Measurements from ENCODE around the gene LPCAT1. TPM values are rescaled to one million over a fixed set of nuclear protein-coding genes. Genes with fewer than 3 reads are reported as not detected.

The LPCAT1 gene
- total RNA-seq, 2 donors from 2014 or later, result 53.9 to 54.6 TPM

DNA sequence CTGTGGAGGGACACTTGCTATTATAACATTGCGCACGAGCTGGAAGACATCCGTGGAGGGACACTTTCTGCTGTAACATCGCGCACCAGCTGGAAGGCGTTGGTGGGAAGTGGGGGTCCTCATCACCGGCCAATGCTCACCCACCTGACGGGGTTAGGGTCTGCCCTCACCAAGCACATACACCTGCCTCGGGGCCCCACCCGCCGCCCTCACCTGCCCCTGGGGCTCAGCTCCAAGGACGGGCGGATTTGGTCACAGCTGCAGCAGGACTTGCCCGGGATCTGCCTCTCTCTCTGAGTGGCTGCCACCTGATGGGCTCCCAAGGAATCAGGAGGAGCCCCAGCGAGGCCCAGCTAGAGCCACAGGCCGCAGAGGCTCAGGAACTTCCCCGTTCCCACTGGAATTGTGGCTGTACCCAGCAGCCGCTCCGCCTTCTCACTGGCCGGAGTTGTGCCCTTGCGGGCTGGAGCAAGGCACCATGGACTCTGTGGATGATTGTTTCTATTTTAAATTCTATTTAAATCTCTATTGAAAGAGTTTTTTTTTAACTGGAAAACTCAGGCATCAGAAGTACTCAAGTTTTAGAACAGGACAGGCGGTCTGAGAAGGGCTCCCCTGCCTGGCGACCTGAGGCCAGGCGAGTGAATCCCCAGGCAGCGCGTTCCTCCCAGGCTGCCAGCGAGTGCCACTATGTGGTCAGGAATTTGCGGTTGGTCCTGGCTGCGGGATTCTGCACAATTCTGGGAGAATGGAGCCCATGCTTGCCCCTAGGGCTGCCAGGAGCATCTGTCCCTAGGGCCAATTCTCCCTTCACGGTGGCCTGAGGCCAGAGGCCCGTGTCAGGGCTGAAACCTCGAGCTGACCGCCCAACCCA lies 39.7 kb downstream of the LPCAT1 start:
- TF ChIP-seq, protein P1, sequence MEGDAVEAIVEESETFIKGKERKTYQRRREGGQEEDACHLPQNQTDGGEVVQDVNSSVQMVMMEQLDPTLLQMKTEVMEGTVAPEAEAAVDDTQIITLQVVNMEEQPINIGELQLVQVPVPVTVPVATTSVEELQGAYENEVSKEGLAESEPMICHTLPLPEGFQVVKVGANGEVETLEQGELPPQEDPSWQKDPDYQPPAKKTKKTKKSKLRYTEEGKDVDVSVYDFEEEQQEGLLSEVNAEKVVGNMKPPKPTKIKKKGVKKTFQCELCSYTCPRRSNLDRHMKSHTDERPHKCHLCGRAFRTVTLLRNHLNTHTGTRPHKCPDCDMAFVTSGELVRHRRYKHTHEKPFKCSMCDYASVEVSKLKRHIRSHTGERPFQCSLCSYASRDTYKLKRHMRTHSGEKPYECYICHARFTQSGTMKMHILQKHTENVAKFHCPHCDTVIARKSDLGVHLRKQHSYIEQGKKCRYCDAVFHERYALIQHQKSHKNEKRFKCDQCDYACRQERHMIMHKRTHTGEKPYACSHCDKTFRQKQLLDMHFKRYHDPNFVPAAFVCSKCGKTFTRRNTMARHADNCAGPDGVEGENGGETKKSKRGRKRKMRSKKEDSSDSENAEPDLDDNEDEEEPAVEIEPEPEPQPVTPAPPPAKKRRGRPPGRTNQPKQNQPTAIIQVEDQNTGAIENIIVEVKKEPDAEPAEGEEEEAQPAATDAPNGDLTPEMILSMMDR (IDR thresholded peaks at IDR 0.05), result no peak
- no peak for ATAC-seq (ENCODE audit: insufficient number of reproducible peaks, low FRiP score, low read depth)
- Histone ChIP-seq H3K4me3 (no peak overlapping the region), H3K27me3 (replicated peaks; ENCODE audit: insufficient read depth) (no peaks in the 10 kb centered on the region), H3K4me1 (ENCODE audit: control insufficient read depth in 1 of 2, low read depth in 2 of 2) (no peaks in the 10 kb centered on the region), H3K9me3 (no peaks in the 10 kb centered on the region), H3K36me3 (peaks cover 19% of the 10 kb centered on the region), H3K27ac (no peak overlapping the region)
- no peak for DNase-seq (ENCODE audit: low spot score)

DNA sequence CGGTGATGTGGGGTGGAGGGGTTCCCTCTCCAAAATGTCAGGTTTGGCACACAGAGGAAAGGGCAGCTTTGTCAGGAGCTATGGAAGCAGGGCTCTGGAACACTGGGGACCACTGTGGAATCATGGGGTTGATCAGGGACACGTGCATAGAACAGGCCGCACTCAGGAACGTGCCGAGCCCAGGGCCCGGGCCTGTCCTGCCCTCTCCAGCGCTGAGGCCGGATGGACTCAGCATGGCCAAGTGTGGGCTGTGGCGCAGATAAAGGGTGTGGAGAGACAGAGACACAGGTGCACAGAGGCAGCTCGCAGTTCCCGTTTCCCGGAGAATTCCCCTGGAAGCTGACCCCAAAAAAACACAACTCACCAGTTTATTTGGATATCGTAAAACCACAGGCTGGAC lies 40.7 kb downstream of the LPCAT1 start:
- Histone ChIP-seq H3K36me3 (peaks cover 19% of the 10 kb centered on the region), H3K4me3 (no peak overlapping the region), H3K27me3 (replicated peaks; ENCODE audit: insufficient read depth) (no peaks in the 10 kb centered on the region), H3K9me3 (no peaks in the 10 kb centered on the region), H3K4me1 (ENCODE audit: control insufficient read depth in 1 of 2, low read depth in 2 of 2) (no peaks in the 10 kb centered on the region), H3K27ac (no peak overlapping the region)
- no peak for DNase-seq (ENCODE audit: low spot score)
- ATAC-seq (ENCODE audit: insufficient number of reproducible peaks, low FRiP score, low read depth), result no peak
- TF ChIP-seq, protein P1 (IDR thresholded peaks at IDR 0.05), result no peak

DNA sequence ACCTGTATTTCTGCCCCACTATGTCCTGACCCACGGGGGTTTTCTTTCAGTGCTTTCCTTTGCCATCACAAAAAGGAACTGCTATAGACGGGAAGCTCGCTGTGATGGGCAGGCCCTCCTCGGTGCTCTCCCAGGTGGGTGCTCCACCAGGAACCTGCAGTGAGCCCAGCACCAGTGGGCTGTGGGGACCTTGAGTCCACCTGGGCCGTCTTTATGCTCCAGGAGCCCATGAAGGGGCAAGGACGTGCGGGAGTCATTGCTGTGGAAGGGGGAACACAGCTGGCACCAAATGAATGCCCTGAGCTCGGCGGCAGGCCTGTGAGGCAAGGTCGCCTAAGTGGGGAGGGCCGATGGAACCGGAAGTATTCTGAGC lies 41.8 kb downstream of the LPCAT1 start:
- DNase-seq (ENCODE audit: low spot score) (no peak), ATAC-seq (ENCODE audit: insufficient number of reproducible peaks, low FRiP score, low read depth) (no peak)
- Histone ChIP-seq H3K4me1 (ENCODE audit: control insufficient read depth in 1 of 2, low read depth in 2 of 2) (no peaks in the 10 kb centered on the region), H3K27me3 (replicated peaks; ENCODE audit: insufficient read depth) (no peaks in the 10 kb centered on the region), H3K4me3 (no peak overlapping the region), H3K27ac (no peak overlapping the region), H3K36me3 (peaks cover 14% of the 10 kb centered on the region), H3K9me3 (no peaks in the 10 kb centered on the region)
- TF ChIP-seq, protein P1 (IDR thresholded peaks at IDR 0.05), result no peak

DNA sequence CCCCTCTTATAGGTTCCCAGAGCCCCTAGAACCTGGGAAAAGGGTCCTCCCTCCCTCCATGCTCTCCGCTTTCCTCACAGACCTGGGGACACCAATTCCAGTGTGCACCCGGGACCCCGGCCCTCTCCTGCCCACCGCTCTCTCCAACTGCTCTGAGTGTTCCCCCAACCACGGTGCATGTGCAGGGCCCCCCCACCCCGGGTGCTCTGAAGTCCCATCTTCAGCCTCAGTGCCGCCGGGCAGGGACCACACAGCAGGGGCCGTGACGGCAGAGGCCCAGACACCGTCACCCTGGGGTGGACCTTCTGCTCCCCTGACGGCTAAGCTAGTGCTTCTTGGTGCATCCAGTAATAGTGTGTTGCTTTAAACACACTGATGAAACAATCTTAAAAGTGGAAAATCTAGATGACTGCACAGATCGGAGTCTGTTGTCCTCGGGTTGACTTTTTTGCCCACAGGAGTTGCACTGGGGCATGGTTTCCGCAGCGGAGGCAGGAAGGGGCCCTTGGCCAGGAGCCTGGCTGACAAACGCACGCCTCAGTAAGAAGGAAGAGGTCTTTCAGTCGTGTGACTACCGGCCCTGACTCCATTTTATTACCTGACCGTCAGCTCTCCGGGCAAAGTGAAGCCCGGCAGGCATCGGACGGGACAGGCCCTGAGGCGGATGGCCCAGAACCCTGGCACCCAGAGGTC lies 42.3 kb downstream of the LPCAT1 start:
- ATAC-seq (ENCODE audit: insufficient number of reproducible peaks, low FRiP score, low read depth), result no peak
- Histone ChIP-seq H3K4me1 (ENCODE audit: control insufficient read depth in 1 of 2, low read depth in 2 of 2) (no peaks in the 10 kb centered on the region), H3K27ac (no peak overlapping the region), H3K36me3 (peaks cover 17% of the 10 kb centered on the region), H3K9me3 (no peaks in the 10 kb centered on the region), H3K4me3 (no peak overlapping the region), H3K27me3 (replicated peaks; ENCODE audit: insufficient read depth) (no peaks in the 10 kb centered on the region)
- TF ChIP-seq, protein P1 (IDR thresholded peaks at IDR 0.05), result no peak
- DNase-seq (ENCODE audit: low spot score), result no peak

DNA sequence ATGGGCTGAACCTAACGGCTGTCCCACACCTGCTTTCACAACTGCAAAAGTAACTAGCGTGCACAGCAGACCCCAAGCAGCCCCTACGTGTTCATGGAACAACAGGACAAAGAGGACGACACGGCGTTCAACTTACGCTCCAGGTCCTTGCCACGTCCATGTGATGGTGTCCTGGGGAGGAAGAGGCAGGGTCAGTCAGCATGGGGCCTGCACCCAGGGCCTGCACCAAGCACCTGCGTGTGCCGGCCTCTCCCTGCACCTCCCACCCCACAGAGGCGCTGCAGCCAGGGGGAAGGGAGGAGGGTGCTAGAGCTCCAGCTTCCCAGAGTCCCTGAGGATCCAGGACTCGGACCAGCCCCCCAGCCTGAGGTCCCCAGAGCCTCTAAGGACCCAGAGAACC lies 43.0 kb downstream of the LPCAT1 start:
- Histone ChIP-seq H3K27ac (no peak overlapping the region), H3K27me3 (replicated peaks; ENCODE audit: insufficient read depth) (no peaks in the 10 kb centered on the region), H3K36me3 (peaks cover 19% of the 10 kb centered on the region), H3K4me3 (no peak overlapping the region), H3K4me1 (ENCODE audit: control insufficient read depth in 1 of 2, low read depth in 2 of 2) (no peaks in the 10 kb centered on the region), H3K9me3 (no peaks in the 10 kb centered on the region)
- DNase-seq (ENCODE audit: low spot score), result no peak
- ATAC-seq (ENCODE audit: insufficient number of reproducible peaks, low FRiP score, low read depth), result no peak
- TF ChIP-seq, protein P1 (IDR thresholded peaks at IDR 0.05), result no peak

Measured in thoracic aorta (tissue), 2 donors.